ENCODE measurements around the gene NXPH4.
A peak's percentile ranks its signal among the peaks of the same experiment; 100 is the strongest.

NXPH4 gene

DNA sequence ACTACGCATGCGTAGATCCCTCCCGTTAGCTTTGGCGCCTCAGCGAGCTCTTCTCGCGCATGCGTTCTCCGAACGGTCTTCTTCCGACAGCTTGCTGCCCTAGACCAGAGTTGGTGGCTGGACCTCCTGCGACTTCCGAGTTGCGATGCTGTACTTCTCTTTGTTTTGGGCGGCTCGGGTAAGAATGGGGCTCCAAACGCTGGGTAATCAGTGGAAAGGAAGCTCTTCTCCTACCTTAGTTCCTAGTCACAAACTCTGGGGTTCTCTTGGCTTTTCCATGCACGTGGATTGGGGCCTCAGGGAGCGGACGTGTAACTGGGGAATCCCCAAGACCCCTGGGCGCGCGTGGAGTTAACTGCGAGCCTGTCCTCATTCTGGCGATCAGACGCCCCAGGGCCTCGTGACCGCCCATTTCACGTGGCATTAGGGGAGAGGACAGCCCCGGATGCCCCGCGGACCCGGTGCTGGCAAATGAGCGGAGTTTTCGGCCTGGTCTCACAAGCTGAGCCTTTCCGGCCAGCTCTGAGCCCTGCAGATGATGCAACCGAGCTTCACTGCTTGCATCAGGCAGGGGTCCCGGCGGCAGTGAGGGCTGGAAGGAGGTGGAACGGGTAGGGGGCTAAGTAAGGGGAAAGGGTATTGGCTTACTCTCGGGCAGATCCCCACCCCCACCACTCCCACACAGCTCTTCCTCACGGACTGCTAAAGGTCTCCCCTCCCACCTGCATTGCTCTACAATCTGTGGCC, 13.2 kb downstream of the NXPH4 start, which contains the start of gene SHMT2:
Gene SHMT2, plus strand, starts transcription at position 78 of the 747 bp plus-strand sequence. Its CDS starts 68 bp downstream, at position 146.
- peak within 1 kb of the TSS; percentile 76 for H3K4me3 ChIP-seq (ENCODE audit: control insufficient read depth, low read depth, low read length)
- peak; percentile 96 for DNase-seq (ENCODE audit: low read depth)
- TF ChIP-seq, protein P1, sequence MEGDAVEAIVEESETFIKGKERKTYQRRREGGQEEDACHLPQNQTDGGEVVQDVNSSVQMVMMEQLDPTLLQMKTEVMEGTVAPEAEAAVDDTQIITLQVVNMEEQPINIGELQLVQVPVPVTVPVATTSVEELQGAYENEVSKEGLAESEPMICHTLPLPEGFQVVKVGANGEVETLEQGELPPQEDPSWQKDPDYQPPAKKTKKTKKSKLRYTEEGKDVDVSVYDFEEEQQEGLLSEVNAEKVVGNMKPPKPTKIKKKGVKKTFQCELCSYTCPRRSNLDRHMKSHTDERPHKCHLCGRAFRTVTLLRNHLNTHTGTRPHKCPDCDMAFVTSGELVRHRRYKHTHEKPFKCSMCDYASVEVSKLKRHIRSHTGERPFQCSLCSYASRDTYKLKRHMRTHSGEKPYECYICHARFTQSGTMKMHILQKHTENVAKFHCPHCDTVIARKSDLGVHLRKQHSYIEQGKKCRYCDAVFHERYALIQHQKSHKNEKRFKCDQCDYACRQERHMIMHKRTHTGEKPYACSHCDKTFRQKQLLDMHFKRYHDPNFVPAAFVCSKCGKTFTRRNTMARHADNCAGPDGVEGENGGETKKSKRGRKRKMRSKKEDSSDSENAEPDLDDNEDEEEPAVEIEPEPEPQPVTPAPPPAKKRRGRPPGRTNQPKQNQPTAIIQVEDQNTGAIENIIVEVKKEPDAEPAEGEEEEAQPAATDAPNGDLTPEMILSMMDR (conservative IDR thresholded peaks at IDR 0.05; ENCODE audit: control insufficient read depth, insufficient read depth, low read depth, low read length): no peak

DNA sequence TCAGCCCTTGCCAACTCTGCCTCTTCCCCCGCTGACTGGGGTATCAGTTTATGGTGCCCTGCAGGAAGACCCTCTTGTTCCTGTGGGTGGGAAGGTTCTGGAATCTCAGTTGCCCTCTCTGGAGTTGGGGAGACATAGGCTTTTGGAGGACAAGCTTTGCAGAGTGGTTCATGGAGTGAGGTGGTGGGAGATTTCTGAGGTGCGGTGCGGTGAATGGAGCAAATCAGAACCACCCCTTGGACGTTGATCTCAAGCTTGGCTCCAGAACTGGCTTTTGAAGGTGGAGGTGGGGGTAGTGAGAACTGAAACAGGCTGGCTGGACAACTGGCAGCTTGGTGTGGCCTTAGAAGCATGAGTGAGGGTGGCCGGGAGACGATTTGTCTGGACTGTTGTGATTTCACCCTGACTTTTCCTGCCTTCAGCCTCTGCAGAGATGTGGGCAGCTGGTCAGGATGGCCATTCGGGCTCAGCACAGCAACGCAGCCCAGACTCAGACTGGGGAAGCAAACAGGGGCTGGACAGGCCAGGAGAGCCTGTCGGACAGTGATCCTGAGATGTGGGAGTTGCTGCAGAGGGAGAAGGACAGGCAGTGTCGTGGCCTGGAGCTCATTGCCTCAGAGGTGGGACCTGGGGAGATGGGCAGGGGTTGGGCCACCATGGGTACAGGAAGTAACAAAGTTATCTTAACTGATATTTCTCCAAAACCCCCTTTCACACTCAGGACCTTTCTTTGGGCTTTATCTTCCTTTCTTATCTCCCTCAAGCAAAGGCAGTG, 14.0 kb downstream of the NXPH4 start:
- TF ChIP-seq, protein P1 (conservative IDR thresholded peaks at IDR 0.05; ENCODE audit: control insufficient read depth, insufficient read depth, low read depth, low read length): no peak
- peak overlapping the region; percentile 76 for H3K4me3 ChIP-seq (ENCODE audit: control insufficient read depth, low read depth, low read length)
- no peak for DNase-seq (ENCODE audit: low read depth)

DNA sequence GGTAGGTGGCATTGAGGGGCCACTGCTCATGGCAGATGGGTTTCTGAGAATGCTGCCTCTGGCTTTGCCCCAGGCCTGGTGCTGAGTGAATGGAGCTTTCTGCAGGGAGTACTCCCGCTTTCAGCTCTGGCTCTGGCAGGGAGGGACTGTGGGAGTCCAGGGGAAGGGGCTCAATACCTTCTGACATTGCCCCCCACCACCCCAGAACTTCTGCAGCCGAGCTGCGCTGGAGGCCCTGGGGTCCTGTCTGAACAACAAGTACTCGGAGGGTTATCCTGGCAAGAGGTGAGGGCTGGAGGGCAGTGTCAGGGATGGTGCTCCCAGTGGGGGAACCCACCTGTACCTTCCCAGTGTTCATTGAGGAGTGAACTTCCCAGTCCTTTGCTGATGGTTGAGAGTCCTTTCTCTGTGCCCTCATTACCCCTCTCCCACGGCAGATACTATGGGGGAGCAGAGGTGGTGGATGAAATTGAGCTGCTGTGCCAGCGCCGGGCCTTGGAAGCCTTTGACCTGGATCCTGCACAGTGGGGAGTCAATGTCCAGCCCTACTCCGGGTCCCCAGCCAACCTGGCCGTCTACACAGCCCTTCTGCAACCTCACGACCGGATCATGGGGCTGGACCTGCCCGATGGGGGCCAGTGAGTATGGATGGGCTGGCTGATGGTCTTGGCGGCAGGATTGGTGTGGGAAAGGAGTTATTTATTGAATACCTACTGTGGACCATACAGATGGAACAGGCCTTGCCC, 14.9 kb downstream of the NXPH4 start:
- H3K4me3 ChIP-seq (ENCODE audit: control insufficient read depth, low read depth, low read length): peak overlapping the region; percentile 1
- TF ChIP-seq, protein P1 (conservative IDR thresholded peaks at IDR 0.05; ENCODE audit: control insufficient read depth, insufficient read depth, low read depth, low read length): no peak
- no peak for DNase-seq (ENCODE audit: low read depth)

DNA sequence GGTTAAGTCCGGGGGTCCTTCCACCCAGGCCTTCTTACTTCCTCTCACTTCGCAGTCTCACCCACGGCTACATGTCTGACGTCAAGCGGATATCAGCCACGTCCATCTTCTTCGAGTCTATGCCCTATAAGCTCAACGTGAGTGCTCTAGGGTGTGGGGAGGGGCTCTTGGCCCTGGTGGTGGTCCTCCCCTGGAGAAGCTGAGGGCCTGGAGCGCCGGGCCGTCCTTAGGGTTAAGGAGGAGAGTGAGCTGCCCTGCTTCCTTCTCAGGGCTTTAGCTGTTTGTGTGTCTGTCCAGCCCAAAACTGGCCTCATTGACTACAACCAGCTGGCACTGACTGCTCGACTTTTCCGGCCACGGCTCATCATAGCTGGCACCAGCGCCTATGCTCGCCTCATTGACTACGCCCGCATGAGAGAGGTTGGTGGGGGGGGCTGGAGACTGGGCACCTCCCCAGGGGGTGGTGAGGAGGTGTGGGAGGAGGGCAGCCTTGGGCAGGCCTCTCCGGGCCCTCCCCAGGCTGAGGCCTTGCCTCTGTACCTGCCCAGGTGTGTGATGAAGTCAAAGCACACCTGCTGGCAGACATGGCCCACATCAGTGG, 15.7 kb downstream of the NXPH4 start:
- TF ChIP-seq, protein P1 (conservative IDR thresholded peaks at IDR 0.05; ENCODE audit: control insufficient read depth, insufficient read depth, low read depth, low read length): no peak
- no peak overlapping the region for H3K4me3 ChIP-seq (ENCODE audit: control insufficient read depth, low read depth, low read length)
- DNase-seq (ENCODE audit: low read depth): no peak

DNA sequence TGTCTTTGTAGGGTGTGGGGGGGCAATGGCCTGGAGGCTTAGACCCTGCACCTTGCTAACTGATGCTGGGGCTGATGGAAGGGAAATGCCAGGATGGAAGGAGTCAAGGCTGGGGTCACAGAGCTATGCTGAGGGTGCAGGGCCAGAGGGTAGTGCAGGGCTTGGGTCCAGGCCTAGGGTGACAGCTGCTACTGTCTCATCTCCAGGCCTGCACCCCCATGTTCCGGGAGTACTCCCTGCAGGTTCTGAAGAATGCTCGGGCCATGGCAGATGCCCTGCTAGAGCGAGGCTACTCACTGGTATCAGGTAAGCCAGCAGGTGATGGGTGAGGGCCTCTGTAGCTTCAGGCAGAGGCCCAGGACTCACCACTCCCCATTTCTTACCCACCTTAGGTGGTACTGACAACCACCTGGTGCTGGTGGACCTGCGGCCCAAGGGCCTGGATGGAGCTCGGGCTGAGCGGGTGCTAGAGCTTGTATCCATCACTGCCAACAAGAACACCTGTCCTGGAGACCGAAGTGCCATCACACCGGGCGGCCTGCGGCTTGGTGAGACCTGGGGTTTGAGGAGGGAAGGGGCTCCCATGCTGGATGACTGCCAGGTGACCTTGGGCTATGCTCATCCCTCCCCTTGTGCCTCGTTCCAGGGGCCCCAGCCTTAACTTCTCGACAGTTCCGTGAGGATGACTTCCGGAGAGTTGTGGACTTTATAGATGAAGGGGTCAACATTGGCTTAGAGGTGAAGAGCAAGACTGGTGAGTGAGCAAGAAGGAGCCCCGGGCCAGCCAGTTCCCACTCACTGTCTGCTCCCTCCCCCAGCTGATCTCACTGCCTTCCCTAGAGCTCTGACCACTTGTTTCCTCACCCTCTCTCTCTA, 17.0 kb downstream of the NXPH4 start:
- no peak overlapping the region for H3K4me3 ChIP-seq (ENCODE audit: control insufficient read depth, low read depth, low read length)
- TF ChIP-seq, protein P1 (conservative IDR thresholded peaks at IDR 0.05; ENCODE audit: control insufficient read depth, insufficient read depth, low read depth, low read length): no peak
- DNase-seq (ENCODE audit: low read depth): peak; percentile 86
